HG02884 (cell line): ENCODE results near the gene ARL2.

Source experiments
- ATAC-seq: cut with Tn5 transposase; IDR thresholded peaks from one replicate; pipeline ENCODE4 v1.9.1; 2021; ENCODE audit warnings: mild to moderate bottlenecking, moderate library complexity; ENCODE audit not compliant: unreplicated experiment

ARL2 gene

DNA sequence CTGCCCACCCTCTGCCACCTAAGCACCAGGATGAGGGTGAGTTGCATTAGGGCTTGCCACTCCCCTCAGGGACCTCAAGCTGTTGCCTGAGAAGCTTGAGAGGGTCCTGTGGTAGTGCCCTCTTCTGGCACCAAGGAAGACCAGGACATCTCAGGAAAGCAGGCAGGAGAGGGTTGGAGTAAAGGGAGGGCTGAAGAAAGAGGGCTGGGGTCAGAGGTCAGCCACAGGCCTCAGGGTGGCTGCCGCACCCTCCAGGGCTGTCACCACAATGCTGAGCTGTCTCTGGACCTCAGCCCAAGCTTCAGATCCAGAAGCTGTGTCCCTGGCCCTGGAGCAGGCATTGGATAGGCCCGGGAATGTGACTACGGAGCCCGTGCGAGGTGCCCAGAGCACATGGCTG, 31.1 kb downstream of the ARL2 start:
- no peak for ATAC-seq

DNA sequence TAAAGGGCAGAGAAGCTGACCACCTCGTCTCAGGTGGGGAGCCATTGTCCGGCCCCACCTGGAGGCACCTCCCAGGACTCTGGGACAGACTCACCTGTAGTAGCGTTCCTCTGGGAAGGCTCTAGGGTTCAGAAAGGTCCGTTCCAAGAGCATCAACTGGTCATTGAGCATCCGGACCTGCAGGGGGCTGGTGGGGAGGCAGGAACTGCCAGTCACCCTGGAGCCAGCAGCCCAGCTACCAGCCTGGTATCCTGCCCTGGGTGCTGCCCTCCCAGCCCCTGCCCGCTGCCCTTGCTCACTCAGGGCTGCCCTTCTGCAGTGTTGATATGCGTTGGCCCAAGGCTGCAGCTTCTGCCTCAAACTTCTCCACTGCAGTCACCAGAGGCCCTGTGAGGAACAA, 31.8 kb downstream of the ARL2 start:
- ATAC-seq: no peak

- ATAC-seq: no peak
Observed at GRCh38 chr11:65047581-65048422, 33.8 kb downstream of the ARL2 start.

DNA sequence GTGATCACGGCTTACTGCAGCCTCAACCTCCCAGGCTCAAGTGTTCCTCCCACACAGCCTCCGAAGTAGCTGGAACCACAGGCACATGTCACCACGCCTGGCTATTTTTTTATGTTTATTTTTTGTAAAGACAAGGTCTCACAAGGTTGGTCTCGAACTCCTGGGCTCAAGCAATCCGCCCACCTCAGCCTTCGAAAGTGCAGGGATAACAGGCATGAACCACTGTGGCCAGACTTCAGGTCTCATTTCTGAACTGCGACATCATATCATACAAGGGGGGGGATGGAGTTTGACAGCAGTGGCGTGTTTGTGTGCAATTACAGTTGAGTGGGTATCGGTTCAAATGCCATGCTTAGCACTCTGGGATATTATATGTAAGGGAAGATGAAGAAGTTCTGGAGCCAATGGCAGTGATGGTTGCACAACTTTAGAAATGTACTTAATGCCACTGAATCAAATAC, 37.5 kb downstream of the ARL2 start:
- no peak for ATAC-seq

- ATAC-seq: no peak
Observed at GRCh38 chr11:65053827-65054508, 40.0 kb downstream of the ARL2 start.

GRCh38 chr11:65055538-65055937, 41.6 kb downstream of the ARL2 start:
- no peak for ATAC-seq

DNA sequence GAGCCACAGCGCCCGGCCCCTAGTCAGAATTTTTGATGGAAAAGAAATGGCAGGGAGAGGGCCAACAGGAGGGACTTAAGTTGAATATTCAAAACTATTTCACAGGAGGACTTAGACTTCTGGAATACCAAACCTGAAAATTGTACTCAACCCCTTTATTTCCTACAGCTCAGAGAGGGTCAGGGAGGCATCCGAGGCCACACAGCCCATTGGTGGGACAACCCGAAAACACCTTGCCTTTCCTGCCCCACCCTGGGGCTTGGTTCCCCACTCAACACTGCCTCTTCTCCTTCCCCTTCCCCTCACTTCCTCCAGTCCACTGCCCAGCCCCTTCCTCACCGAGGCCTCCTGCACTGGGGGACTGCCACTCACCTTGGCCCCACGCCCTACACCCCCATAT, 43.0 kb downstream of the ARL2 start:
- no peak for ATAC-seq

GRCh38 chr11:65057526-65057925, 43.6 kb downstream of the ARL2 start:
- no peak for ATAC-seq

GRCh38 chr11:65058012-65058411, 44.1 kb downstream of the ARL2 start:
- ATAC-seq: no peak

DNA sequence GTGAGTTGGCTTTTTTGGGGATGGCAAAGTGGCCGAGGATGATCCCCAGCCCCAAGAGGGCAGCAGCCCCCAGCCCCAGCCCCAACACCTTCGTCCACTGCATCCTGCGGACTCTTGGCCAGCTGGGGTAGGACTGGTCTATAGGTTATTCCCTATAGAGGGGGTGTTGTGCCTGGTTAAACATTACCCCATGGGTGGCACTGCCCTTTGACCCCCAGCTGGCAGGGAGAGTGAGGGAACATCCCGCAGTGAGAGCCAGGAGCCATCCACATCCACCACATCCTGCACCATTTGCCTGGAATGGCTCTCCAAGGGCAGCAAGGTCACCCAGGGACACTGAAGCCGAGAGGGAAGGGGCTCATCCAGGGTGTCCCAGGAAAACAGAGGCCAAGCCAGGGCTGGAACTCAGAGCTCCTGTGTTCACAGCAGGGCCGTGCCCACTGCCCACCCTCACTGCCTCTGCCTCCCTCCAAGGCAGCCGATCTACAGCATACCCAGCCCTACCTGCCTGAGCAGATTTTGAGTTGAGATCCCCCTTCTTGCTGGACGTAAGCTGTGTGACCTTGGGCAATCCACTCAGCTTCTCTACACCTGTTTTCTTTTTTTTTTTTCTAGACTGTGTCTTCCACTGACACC, 44.6 kb downstream of the ARL2 start, which contains the start of gene NAALADL1:
TSS of gene NAALADL1 (minus strand) at position 135 of the 636 bp plus-strand sequence. CDS start at position 103, 32 bp downstream.
- ATAC-seq: no peak

DNA sequence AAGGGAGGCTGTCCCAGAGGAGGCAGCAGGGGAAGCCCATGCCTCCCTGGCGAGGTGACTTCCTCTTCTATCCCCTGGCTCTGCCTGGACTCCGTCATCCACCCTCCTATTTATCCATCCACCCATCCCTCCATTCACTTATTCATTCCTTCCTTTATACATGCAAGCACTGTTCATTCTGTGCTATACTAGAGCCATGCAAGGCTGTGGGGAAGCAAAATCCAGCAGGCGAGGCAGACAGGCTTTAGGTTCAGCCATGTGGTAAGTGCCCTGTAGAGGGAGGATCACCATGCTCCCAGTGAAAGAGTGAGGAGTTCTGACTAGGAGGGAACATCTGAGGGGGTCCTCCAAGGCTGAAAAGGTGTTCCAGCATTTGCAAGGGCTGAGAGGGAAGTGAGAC, 45.6 kb downstream of the ARL2 start:
- ATAC-seq: no peak

DNA sequence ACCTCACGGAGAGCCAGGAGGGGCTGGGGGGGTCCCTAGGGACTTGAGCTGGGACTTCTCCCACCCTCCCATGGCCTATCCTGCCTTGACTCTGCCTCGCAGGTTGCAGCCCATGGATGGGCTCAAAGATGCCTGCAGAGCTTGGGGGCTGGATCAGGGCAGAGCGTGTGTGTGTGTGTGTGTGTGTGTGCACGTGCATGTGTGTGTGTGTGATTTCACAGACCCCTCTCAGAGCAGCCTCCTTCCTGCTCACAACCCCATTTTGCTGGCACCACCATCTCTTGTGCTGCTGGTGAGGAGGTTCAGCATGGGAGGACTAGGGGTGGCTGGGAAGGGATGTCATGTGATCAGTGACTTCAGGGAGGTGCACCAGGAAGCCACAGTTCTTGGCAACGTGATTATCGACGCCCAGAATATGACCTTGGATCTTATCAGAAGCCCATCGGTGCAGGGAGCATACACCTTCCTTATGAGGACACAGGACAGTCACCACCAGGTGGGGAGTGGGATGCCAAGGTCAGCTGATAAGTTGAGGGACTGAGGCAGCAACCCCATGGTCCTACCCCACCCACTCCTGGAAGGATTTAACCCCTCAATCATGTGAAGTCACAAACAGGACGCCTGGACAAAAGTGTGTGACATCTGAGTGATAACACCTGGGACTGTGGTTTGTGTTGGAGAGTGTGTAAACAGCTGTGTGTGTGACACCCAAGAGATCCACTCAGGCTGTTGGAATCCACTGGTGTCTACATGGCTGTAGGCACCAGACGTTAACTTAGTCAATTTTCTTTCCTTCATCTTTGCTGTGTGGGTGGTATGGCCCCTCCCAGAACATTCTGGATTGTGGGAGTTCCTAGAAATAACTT, 46.2 kb downstream of the ARL2 start:
- no peak for ATAC-seq

DNA sequence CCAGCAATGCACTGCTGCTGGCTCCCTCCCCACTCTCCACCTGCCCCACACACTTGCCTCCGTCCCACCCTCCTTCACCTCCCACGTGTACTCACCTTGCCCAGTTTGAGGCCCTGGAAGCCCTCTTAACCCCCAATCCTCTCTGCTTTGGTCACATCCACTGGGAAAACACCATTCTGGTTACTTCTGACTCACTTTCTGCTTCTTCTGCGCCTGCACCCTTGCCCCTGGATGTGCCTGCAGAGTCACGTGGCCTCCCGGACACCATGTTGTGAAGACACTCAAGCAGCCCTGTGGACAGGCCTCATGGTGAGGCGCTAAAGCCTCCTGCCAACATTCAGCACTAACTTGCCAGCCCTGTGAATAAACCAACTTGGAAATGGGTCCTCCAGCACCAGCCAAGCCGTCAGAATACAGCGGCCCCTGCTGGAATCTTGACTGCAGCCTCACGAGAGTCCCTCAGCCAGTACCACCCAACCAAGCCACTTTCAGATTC, 47.0 kb downstream of the ARL2 start:
- no peak for ATAC-seq

- no peak for ATAC-seq
Observed at GRCh38 chr11:65063532-65063931, 49.6 kb downstream of the ARL2 start.

- ATAC-seq: no peak
Observed at GRCh38 chr11:65064847-65065240, 50.9 kb downstream of the ARL2 start.

DNA sequence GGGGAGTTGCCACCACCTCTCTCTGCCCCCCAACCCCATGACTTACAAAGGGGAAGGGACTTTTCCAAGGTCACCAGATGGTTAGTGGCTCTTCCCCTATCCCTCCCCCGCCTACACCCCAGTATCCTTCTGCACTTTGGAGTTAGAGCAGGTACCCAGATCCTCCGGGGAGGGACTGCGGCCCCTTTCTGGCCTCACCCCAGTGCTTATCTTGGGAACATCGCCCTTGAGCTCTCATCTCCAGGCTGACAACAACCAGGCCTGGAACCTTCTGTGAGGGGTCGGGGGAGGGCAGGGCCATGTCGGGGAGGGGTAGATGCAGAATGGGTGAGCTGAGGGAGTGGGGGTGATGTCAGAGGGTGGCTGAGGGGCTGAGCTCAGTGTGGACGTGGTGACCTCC, 51.9 kb downstream of the ARL2 start:
- ATAC-seq: no peak

DNA sequence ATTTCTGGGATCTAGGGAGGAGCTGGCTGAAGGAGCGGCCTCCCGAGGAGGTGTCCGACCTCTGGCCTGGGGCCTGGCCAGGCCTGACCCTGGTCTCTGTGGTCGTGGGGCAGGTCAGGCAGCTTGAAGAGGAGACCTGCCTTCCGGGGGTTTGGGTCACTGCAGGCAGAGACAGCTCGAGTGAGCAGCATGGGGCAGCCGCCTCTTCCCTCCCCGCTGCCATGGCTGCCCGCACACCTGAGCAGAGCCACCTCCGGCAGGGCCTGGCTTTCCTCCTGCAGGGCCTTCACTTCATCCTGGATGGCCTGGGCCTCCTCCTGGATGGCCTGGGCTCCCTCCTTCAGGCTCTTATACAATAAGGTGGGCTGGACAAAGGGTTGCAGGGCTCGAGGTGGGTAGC, 52.4 kb downstream of the ARL2 start:
- no peak for ATAC-seq

DNA sequence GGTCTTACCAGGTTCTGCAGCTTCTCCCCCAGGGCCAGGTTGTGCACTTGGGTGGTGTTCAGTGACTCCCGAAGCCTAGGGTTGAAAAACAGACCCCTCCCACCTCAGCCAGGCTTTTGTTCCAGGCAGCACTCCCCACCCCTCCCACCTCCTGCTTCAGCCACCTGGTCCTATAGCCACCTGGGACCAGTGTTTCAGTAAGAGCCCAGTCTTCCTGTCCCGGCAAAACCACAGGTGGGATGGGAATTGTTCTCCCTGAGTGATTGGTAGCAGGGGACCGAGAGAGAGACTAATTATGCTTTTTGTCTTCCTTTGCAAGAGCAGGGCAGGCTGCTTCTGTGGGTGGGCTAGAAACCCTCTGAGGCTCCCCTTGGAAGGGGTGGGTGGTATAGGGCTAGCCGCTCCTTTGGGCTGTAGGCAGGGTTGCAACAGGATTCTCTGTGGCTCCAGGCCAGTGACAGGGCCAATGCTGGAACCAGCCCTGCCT, 52.9 kb downstream of the ARL2 start:
- ATAC-seq: no peak

DNA sequence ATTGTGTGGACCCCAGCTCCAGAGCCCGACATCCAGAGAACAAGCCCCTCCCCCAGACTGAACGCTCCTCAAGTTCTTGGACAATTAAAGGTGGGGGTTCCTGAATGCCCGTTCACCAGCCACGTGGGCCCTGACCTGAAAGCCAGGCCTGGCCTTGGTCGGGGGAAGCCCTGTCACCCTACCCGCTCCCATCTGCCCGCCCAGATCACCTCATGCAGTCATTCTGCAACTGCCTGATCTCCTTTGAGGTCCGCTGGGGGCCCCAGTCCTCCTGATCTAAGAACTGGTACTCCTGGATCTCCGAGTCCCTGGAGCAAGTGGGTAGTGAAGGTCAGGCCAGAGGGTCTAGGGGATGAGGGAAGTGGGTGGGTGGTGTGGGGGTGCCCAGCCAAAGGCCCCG, 53.5 kb downstream of the ARL2 start:
- ATAC-seq: no peak

DNA sequence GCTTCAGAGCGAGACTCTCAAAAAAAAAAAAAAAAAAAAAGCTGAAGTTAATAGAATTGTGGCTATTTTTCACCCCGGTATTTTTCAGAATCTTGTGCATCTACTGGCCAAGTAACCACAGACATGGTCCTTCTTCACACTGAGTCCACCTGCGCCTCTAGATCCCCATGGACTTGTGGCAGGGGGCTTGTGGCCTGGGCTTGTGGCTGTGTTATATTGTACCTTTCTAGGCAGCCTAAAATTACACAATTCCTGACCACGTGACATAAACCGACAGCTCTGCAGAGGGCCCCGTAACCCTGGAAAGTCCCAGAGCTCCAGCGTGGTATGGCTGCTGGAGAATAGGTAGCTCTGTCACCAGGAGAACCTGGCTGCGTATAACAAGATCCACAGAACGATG, 55.3 kb downstream of the ARL2 start:
- no peak for ATAC-seq
